ENCODE results near the gene CCDC78. TPM values are rescaled to one million over a fixed set of nuclear protein-coding genes. Genes with fewer than 3 reads are reported as not detected.
"Not testable (repeated sequence)": the region's sequence is repeated elsewhere in the genome, so short reads cannot be mapped to it uniquely, and the experiment has no call there.

CCDC78 gene
- total and polyA plus RNA-seq, 5 donors from 2014 or later = 0.37 to 2.5 (median 0.45) TPM

DNA sequence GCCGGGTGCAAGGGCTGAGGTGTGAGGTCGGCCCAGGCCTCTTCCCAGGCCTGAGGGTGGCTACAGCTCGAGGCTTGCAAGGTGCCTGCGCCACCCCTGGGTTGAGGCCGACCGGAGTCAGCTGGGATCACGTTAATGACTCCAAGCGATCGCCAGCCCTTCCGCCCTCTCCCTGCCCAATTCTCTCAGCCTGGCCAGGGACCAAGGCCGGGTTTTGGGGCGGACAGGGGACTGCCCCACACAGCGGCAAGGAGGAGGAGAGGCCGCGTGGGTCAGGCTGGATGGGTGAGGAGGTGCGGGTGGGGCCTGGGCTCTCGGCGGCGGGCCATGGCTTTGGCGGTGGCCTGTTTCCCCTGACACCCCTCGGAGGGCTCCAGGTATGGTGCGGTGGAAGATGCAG lies 32.9 kb downstream of the CCDC78 start:
- Mint-ChIP-seq H3K4me1 (peaks cover 2 to 48% (median 9%) of the 10 kb centered on the region in 4 donors), H3K27ac (no peak overlapping the region), H3K27me3 (no peaks in the 10 kb centered on the region), H3K9me3 (peaks cover 0 to 1% (median 0%) of the 10 kb centered on the region in 7 donors), H3K36me3 (no peaks in the 10 kb centered on the region), H3K4me3 (peak overlapping the region in 3 of 4 donors; percentile 15 to 67 (median 61))
- Histone ChIP-seq H3K27ac (ENCODE audit: insufficient read depth, low read length, poor library complexity, severe bottlenecking) (no peak overlapping the region), H3K4me3 (ENCODE audit: low read depth, low read length) (no peak overlapping the region), H3K4me1 (ENCODE audit: control insufficient read depth, insufficient read depth, low read length, poor library complexity, severe bottlenecking) (peaks cover 43% of the 10 kb centered on the region), H3K27me3 (ENCODE audit: control insufficient read depth, insufficient read depth, low read length) (no peaks in the 10 kb centered on the region), H3K9me3 (ENCODE audit: control insufficient read depth in 2 of 2, low read length in 2 of 2) (no peaks in the 10 kb centered on the region), H3K36me3 (ENCODE audit: control insufficient read depth, insufficient read depth, low read length) (no peaks in the 10 kb centered on the region)
- DNase-seq = no peak
- ATAC-seq (ENCODE audit: low read depth in 2 of 2) = no peak

DNA sequence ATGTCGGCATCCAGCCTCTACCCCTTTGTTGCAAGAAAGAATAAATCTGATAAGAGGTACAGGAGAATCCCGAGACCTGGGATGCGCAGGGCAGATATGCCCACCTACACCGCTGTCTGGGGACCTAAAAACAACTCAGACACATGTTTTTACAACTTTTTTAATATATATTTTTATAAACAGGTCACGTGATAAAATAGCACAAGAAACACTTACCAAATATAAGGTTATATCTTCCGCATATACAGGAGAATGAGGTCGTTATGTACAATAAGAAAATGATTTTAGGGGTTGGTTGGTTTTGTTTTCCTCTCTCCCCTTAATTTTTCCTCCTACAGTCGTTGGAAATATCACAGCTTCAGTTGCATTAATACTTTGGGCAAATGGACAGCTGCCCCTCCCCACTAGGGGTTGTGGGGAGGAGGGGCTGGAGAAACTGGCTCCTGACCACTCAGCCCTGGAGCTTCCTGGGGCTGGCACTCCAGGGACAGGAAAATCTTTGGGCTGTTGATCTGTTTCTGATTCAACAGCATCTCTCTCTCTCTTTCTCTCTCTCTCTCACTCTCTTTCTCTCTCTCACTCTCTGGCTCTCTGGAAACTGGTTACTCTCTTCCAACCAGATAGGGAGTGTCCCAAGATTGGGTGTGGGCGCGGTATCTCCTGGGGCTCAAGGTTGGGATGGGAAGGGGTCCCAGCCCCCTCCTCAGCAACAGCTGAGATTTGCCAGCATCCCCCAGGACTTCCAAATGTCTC lies 33.7 kb downstream of the CCDC78 start:
- H3K27ac ChIP-seq (ENCODE audit: insufficient read depth, low read length, poor library complexity, severe bottlenecking) = no peak overlapping the region
- H3K36me3 ChIP-seq (ENCODE audit: control insufficient read depth, insufficient read depth, low read length) = peaks cover under 1% of the 10 kb centered on the region
- no peaks in the 10 kb centered on the region for H3K9me3 ChIP-seq (ENCODE audit: control insufficient read depth in 2 of 2, low read length in 2 of 2)
- no peaks in the 10 kb centered on the region for H3K36me3 Mint-ChIP-seq
- no peaks in the 10 kb centered on the region for H3K27me3 Mint-ChIP-seq
- DNase-seq = no peak
- H3K27me3 ChIP-seq (ENCODE audit: control insufficient read depth, insufficient read depth, low read length) = no peaks in the 10 kb centered on the region
- H3K27ac Mint-ChIP-seq = peak overlapping the region in 2 of 3 donors; percentile 80 to 95
- no peak for ATAC-seq (ENCODE audit: low read depth in 2 of 2)
- peaks cover 43% of the 10 kb centered on the region for H3K4me1 ChIP-seq (ENCODE audit: control insufficient read depth, insufficient read depth, low read length, poor library complexity, severe bottlenecking)
- H3K4me3 Mint-ChIP-seq = peak overlapping the region; percentile 24 to 98 (median 60)
- H3K9me3 Mint-ChIP-seq = peaks cover 0 to 1% (median 0%) of the 10 kb centered on the region in 7 donors
- no peak overlapping the region for H3K4me3 ChIP-seq (ENCODE audit: low read depth, low read length)
- H3K4me1 Mint-ChIP-seq = peaks cover 2 to 47% (median 9%) of the 10 kb centered on the region in 4 donors

DNA sequence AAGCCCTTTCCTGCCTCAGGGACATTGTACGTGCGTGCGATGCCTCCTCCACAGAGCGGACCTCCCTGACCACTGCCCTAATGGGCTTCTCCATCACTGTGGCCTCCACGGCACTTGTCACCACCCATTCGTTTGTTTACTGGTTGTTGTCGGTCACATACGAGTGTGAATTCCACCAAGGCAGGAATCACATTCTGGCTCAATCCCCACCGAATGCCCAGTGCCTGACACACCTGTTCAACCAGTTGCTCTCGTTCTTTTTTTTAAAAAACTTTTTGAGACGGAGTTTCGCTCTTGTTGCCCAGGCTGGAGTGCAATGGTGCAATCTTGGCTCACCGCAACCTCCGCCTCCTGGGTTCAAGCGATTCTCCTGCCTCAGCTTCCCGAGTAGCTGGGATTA lies 35.0 kb downstream of the CCDC78 start:
- not testable (repeated sequence) for H3K27me3 Mint-ChIP-seq; DNase-seq; H3K9me3 ChIP-seq (ENCODE audit: control insufficient read depth in 2 of 2, low read length in 2 of 2); H3K27me3 ChIP-seq (ENCODE audit: control insufficient read depth, insufficient read depth, low read length); H3K36me3 ChIP-seq (ENCODE audit: control insufficient read depth, insufficient read depth, low read length); H3K4me3 ChIP-seq (ENCODE audit: low read depth, low read length); H3K9me3 Mint-ChIP-seq; H3K36me3 Mint-ChIP-seq; ATAC-seq (ENCODE audit: low read depth in 2 of 2); H3K27ac ChIP-seq (ENCODE audit: insufficient read depth, low read length, poor library complexity, severe bottlenecking)
- H3K4me1 ChIP-seq (ENCODE audit: control insufficient read depth, insufficient read depth, low read length, poor library complexity, severe bottlenecking) = peaks cover 37% of the 10 kb centered on the region
- peak overlapping the region; percentile 71 to 98 (median 95) for H3K4me3 Mint-ChIP-seq
- H3K27ac Mint-ChIP-seq = peak overlapping the region in 1 of 3 donors; percentile 31
- H3K4me1 Mint-ChIP-seq = peaks cover 2 to 40% (median 9%) of the 10 kb centered on the region in 4 donors

DNA sequence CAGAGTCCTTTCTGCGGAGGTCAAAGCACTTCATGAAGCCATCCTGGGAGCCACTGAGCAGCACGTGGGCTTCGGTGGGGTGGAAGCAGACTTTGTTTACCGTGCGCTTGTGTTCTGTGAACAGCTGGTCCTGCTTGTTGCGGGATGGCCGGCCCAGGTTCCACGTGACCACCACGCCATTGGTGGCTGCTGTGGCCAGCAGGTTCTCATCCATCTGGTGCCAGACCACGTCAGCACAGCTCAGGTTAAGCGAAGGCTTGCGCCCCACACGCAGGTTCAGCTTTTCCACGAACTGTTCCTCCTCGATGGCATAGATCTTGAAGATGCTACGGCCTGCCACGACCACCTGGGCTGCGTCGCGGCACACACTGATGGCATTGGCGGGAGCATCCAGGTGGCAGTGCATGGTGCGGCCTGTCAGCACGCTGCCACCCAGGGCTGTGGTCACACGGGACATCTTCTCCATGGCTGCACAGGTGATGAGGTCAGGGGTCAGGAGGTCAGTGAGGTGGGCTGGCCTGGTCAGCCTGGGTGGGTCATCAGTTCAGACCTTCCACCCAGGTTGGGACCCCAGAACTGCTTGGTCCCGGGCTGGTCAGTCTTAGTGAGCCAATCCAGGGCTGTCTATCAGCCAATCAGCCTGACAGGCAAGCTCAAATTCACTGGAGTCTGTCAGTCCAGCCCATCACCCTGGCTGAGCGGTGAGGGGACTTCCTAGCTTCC lies 36.9 kb downstream of the CCDC78 start:
- no peaks in the 10 kb centered on the region for H3K27me3 ChIP-seq (ENCODE audit: control insufficient read depth, insufficient read depth, low read length)
- peaks cover 2 to 37% (median 9%) of the 10 kb centered on the region in 4 donors for H3K4me1 Mint-ChIP-seq
- peak overlapping the region; percentile 78 for H3K27ac ChIP-seq (ENCODE audit: insufficient read depth, low read length, poor library complexity, severe bottlenecking)
- H3K4me1 ChIP-seq (ENCODE audit: control insufficient read depth, insufficient read depth, low read length, poor library complexity, severe bottlenecking) = peaks cover 29% of the 10 kb centered on the region
- H3K36me3 Mint-ChIP-seq = no peaks in the 10 kb centered on the region
- H3K27me3 Mint-ChIP-seq = no peaks in the 10 kb centered on the region
- H3K9me3 Mint-ChIP-seq = no peaks in the 10 kb centered on the region
- no peaks in the 10 kb centered on the region for H3K9me3 ChIP-seq (ENCODE audit: control insufficient read depth in 2 of 2, low read length in 2 of 2)
- H3K4me3 ChIP-seq (ENCODE audit: low read depth, low read length) = peak overlapping the region; percentile 71
- peaks cover 2% of the 10 kb centered on the region for H3K36me3 ChIP-seq (ENCODE audit: control insufficient read depth, insufficient read depth, low read length)
- H3K27ac Mint-ChIP-seq = peak overlapping the region in 2 of 3 donors; percentile 84 to 90
- DNase-seq (no peak), ATAC-seq (ENCODE audit: low read depth in 2 of 2) (no peak)
- peak overlapping the region; percentile 93 to 98 (median 95) for H3K4me3 Mint-ChIP-seq

DNA sequence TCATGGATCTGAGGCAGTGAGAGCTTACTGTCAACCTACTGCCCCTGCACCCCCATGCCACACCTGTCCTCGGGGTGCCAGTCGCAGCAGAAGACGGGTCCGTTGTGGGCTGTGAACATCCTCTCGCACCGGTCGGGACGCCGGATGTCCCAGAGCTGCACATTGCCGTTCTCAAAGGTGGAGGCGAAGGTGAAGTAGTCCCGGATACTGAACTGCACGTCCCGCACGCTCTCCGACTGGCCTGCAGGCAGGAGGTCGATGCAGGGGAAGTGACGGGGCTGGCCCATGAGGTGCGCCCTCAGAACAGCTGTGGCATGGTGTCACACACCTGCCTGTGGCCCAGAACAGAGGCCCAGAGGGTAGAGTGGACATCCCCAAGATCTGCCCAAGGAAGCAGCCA lies 38.7 kb downstream of the CCDC78 start:
- DNase-seq (no peak), ATAC-seq (ENCODE audit: low read depth in 2 of 2) (no peak)
- Histone ChIP-seq H3K4me1 (ENCODE audit: control insufficient read depth, insufficient read depth, low read length, poor library complexity, severe bottlenecking) (peaks cover 36% of the 10 kb centered on the region), H3K9me3 (ENCODE audit: control insufficient read depth in 2 of 2, low read length in 2 of 2) (no peaks in the 10 kb centered on the region), H3K27me3 (ENCODE audit: control insufficient read depth, insufficient read depth, low read length) (no peaks in the 10 kb centered on the region), H3K36me3 (ENCODE audit: control insufficient read depth, insufficient read depth, low read length) (peaks cover 5% of the 10 kb centered on the region), H3K4me3 (ENCODE audit: low read depth, low read length) (no peak overlapping the region), H3K27ac (ENCODE audit: insufficient read depth, low read length, poor library complexity, severe bottlenecking) (no peak overlapping the region)
- H3K4me3 Mint-ChIP-seq = peak overlapping the region; percentile 33 to 69 (median 61)
- H3K27ac Mint-ChIP-seq = no peak overlapping the region
- H3K9me3 Mint-ChIP-seq = no peaks in the 10 kb centered on the region
- H3K27me3 Mint-ChIP-seq = no peaks in the 10 kb centered on the region
- H3K36me3 Mint-ChIP-seq = peaks cover 2% of the 10 kb centered on the region
- H3K4me1 Mint-ChIP-seq = peaks cover 2 to 45% (median 10%) of the 10 kb centered on the region in 4 donors

DNA sequence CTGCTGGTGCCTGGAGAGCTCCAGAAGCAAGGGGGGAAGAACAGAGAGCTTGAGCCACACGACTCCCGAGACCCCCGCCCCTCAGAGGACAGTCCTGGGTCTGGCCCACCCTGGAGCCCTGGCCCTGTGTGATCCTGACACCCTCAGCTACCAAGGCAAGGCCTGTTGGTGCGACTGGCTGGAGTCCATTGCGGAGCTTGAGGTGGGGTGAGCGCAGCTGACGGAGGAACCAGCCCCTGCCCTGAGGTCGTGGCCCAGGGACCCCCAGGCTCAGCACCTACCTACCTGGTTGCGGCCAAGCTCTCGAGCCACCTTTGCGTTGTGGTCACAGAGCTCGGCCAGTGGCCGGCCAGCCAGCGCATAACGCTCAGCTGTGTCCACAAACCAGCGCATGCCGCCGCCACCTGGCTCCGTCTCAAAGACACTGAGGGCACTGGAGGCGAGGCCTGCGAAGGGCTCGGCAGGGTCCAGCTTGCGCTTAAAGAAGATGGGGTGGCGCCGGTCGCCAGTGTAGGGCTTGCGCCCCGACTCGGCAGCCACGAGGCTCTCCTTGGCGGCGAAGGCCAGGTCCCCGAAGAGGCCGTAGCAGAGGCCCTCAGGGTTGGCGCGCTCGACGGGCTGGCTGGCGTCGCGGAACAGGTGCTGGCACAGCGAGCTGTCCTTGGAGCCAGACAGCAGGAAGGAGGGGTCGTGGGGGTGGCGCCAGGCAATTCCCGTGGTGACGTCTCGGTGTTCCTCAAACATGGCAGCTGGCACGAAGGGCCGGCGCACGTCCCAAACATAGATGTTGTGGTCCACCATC lies 39.6 kb downstream of the CCDC78 start:
- Mint-ChIP-seq H3K4me3 (peak overlapping the region in 2 of 4 donors; percentile 33 to 58), H3K9me3 (no peaks in the 10 kb centered on the region), H3K4me1 (peaks cover 2 to 49% (median 11%) of the 10 kb centered on the region in 4 donors), H3K27ac (no peak overlapping the region), H3K36me3 (peaks cover 3% of the 10 kb centered on the region), H3K27me3 (no peaks in the 10 kb centered on the region)
- Histone ChIP-seq H3K4me1 (ENCODE audit: control insufficient read depth, insufficient read depth, low read length, poor library complexity, severe bottlenecking) (peaks cover 39% of the 10 kb centered on the region), H3K4me3 (ENCODE audit: low read depth, low read length) (no peak overlapping the region), H3K9me3 (ENCODE audit: control insufficient read depth in 2 of 2, low read length in 2 of 2) (no peaks in the 10 kb centered on the region), H3K27me3 (ENCODE audit: control insufficient read depth, insufficient read depth, low read length) (no peaks in the 10 kb centered on the region), H3K27ac (ENCODE audit: insufficient read depth, low read length, poor library complexity, severe bottlenecking) (no peak overlapping the region), H3K36me3 (ENCODE audit: control insufficient read depth, insufficient read depth, low read length) (peaks cover 12% of the 10 kb centered on the region)
- no peak for ATAC-seq (ENCODE audit: low read depth in 2 of 2)
- DNase-seq = no peak

DNA sequence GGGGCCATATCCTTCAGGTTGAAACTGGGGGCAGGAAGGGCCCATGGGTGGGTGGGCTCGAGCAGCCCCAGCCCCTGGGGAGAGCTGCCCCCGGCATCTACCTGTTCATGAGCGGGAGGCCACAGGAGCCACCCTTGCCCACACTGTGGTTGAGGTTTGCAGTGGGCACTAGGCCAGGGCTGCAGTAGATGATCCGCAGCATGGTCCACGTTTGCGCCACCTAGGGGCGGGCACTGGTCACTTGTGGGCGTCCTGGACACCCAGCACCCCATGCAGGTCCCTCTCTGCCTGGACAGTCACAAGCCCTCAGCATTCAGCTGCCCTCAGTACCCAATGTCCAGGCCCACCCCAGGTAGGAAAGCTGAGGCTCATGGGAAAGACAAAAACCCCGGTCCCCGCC lies 40.3 kb downstream of the CCDC78 start:
- H3K36me3 Mint-ChIP-seq = peaks cover 3% of the 10 kb centered on the region
- Histone ChIP-seq H3K27me3 (ENCODE audit: control insufficient read depth, insufficient read depth, low read length) (no peaks in the 10 kb centered on the region), H3K9me3 (ENCODE audit: control insufficient read depth in 2 of 2, low read length in 2 of 2) (no peaks in the 10 kb centered on the region), H3K36me3 (ENCODE audit: control insufficient read depth, insufficient read depth, low read length) (peaks cover 12% of the 10 kb centered on the region), H3K4me1 (ENCODE audit: control insufficient read depth, insufficient read depth, low read length, poor library complexity, severe bottlenecking) (peaks cover 46% of the 10 kb centered on the region), H3K4me3 (ENCODE audit: low read depth, low read length) (no peak overlapping the region), H3K27ac (ENCODE audit: insufficient read depth, low read length, poor library complexity, severe bottlenecking) (no peak overlapping the region)
- H3K27ac Mint-ChIP-seq = peak overlapping the region in 1 of 3 donors; percentile 32
- H3K9me3 Mint-ChIP-seq = no peaks in the 10 kb centered on the region
- peak overlapping the region in 2 of 4 donors; percentile 41 to 60 for H3K4me3 Mint-ChIP-seq
- DNase-seq = no peak
- no peaks in the 10 kb centered on the region for H3K27me3 Mint-ChIP-seq
- peaks cover 2 to 52% (median 10%) of the 10 kb centered on the region in 4 donors for H3K4me1 Mint-ChIP-seq
- ATAC-seq (ENCODE audit: low read depth in 2 of 2) = no peak

Measured in CD4-positive, CD25-positive, alpha-beta regulatory T cell (primary cell).